DOHH2 (cell line): Measurements from ENCODE around the gene ACADS.

Experiments used
- H3F3A ChIP-seq: fragments of 200-600 bp; sonication (generic), shearing (Covaris generic); 2 replicates; pipeline ENCODE4 v1.6.0; 2016; ENCODE audit warnings: antibody characterized with exemption, mild to moderate bottlenecking; ENCODE audit not compliant: control insufficient read depth, insufficient read depth
- H3K27ac ChIP-seq: fragments of 200-600 bp; sonication (generic); 2 replicates; pipeline ENCODE4 v1.5.1; 2014; ENCODE audit warnings: low read depth, mild to moderate bottlenecking, low read length, moderate library complexity
- H3K27me3 ChIP-seq: fragments of 200-600 bp; sonication (generic); 2 replicates; pipeline ENCODE4 v1.6.1; 2014; ENCODE audit warnings: mild to moderate bottlenecking, low read length, mixed read lengths; ENCODE audit not compliant: control insufficient read depth
- H3K36me3 ChIP-seq: fragments of 200-600 bp; sonication (generic); 2 replicates; pipeline ENCODE4 v1.6.1; 2014; ENCODE audit warnings: mild to moderate bottlenecking, low read length, moderate library complexity, mixed read lengths; ENCODE audit not compliant: control insufficient read depth
- H3K4me1 ChIP-seq: fragments of 200-600 bp; sonication (generic); 2 replicates; pipeline ENCODE4 v1.6.1; 2014; ENCODE audit warnings: mild to moderate bottlenecking, low read length, mixed read lengths; ENCODE audit not compliant: control insufficient read depth
- H3K4me2 ChIP-seq: fragments of 200-600 bp; sonication (generic); 2 replicates; pipeline ENCODE4 v1.6.0; 2014; ENCODE audit warnings: mild to moderate bottlenecking, low read length, moderate library complexity
- H3K4me3 ChIP-seq: fragments of 200-600 bp; sonication (generic); 2 replicates; pipeline ENCODE4 v1.5.1; 2014; ENCODE audit warnings: mild to moderate bottlenecking, low read length, mixed read lengths
- H3K79me2 ChIP-seq: fragments of 200-600 bp; sonication (generic); 2 replicates; pipeline ENCODE4 v1.6.1; 2014; ENCODE audit warnings: mild to moderate bottlenecking, low read length, mixed read lengths; ENCODE audit not compliant: control insufficient read depth
- H3K9me2 ChIP-seq: fragments of 200-600 bp; sonication (generic); replicated peaks from 2 replicates; pipeline ENCODE4 v1.6.1; 2014; ENCODE audit warnings: mild to moderate bottlenecking, low read length, mixed read lengths; ENCODE audit not compliant: control insufficient read depth
- H3K9me3 ChIP-seq: fragments of 200-600 bp; sonication (generic); 2 replicates; pipeline ENCODE4 v1.6.1; 2014; ENCODE audit warnings: antibody characterized with exemption, low read length, mixed read lengths; ENCODE audit not compliant: control insufficient read depth, insufficient read depth
- H4K20me1 ChIP-seq: fragments of 200-600 bp; sonication (generic); 2 replicates; pipeline ENCODE4 v1.6.0; 2014; ENCODE audit warnings: low read depth, mild to moderate bottlenecking, antibody characterized with exemption, low read length, moderate library complexity; ENCODE audit not compliant: control insufficient read depth, insufficient read depth
- CTCF ChIP-seq: fragments of 200-600 bp; sonication (generic); IDR thresholded peaks from one replicate; pipeline ENCODE4 v1.5.1; 2014; ENCODE audit warnings: antibody characterized with exemption, mild to moderate bottlenecking, low read depth, low read length; ENCODE audit not compliant: poor library complexity, severe bottlenecking
- EZH2phosphoT487 ChIP-seq: fragments of 200-600 bp; sonication (generic); IDR thresholded peaks from 2 replicates; pipeline ENCODE4 v1.6.1; 2017; ENCODE audit warnings: borderline replicate concordance, mild to moderate bottlenecking, antibody characterized with exemption, low read length, moderate library complexity, mixed read lengths

ACADS gene

DNA sequence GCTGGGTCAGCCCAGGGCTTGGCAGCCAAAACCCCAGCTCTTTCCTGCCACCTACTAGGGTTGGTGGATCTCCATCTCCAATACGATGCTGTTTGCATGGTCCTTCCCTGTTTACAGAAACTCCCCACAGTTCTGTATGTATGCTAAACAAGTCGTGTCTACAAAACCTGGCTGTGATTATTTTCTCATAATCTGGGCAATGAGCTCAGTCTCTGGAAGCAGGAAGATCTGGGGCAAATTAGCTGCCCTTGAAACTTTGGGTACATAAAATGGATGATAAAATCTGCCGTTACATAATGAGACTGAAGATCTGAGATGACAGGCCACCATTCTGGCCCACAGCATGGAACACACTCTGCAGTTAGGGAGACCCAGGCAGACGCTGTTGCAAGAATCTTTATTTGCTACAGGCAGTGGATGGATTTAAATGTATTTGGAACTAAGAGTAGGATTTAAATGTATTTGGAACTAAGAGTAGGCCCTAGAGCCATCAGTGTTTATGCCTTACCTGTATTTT is 31.7 kb downstream of the ACADS start:
- no peak overlapping the region for H3K27ac ChIP-seq
- H3K4me1 ChIP-seq, result peaks cover 21% of the 10 kb centered on the region
- peaks cover 3% of the 10 kb centered on the region; the same call in 1 of the 2 replicates for H3F3A ChIP-seq
- no peaks in the 10 kb centered on the region for H4K20me1 ChIP-seq
- peaks cover 8% of the 10 kb centered on the region for H3K36me3 ChIP-seq
- H3K4me3 ChIP-seq, result no peak overlapping the region
- no peaks in the 10 kb centered on the region for H3K27me3 ChIP-seq
- no peaks in the 10 kb centered on the region for H3K79me2 ChIP-seq
- H3K4me2 ChIP-seq, result no peak overlapping the region
- no peaks in the 10 kb centered on the region; the same call in 1 of the 2 replicates for H3K9me3 ChIP-seq
- H3K9me2 ChIP-seq, result no peaks in the 10 kb centered on the region
- TF ChIP-seq EZH2phosphoT487 (no peak), CTCF (no peak)

GRCh38 chr12:120757949-120758348 is 32.3 kb downstream of the ACADS start:
- Histone ChIP-seq H3K79me2 (no peaks in the 10 kb centered on the region), H3K4me3 (no peak overlapping the region), H3K4me2 (no peak overlapping the region), H3K36me3 (peaks cover 8% of the 10 kb centered on the region), H3F3A (no peaks in the 10 kb centered on the region; the same call in 1 of the 2 replicates), H3K9me2 (no peaks in the 10 kb centered on the region), H3K27ac (no peak overlapping the region), H4K20me1 (no peaks in the 10 kb centered on the region), H3K4me1 (peaks cover 21% of the 10 kb centered on the region), H3K9me3 (no peaks in the 10 kb centered on the region; the same call in 1 of the 2 replicates), H3K27me3 (no peaks in the 10 kb centered on the region)
- no peak for TF ChIP-seq CTCF
- TF ChIP-seq EZH2phosphoT487, result no peak

- peaks cover 14% of the 10 kb centered on the region for H3K4me1 ChIP-seq
- H3K27me3 ChIP-seq, result no peaks in the 10 kb centered on the region
- H3K79me2 ChIP-seq, result no peaks in the 10 kb centered on the region
- no peak overlapping the region for H3K4me2 ChIP-seq
- no peaks in the 10 kb centered on the region for H4K20me1 ChIP-seq
- no peaks in the 10 kb centered on the region; the same call in 1 of the 2 replicates for H3F3A ChIP-seq
- TF ChIP-seq CTCF (no peak), EZH2phosphoT487 (no peak)
- no peaks in the 10 kb centered on the region; the same call in 1 of the 2 replicates for H3K9me3 ChIP-seq
- H3K4me3 ChIP-seq, result no peak overlapping the region
- no peaks in the 10 kb centered on the region for H3K9me2 ChIP-seq
- peaks cover 8% of the 10 kb centered on the region for H3K36me3 ChIP-seq
- H3K27ac ChIP-seq, result no peak overlapping the region
These were observed 33.4 kb downstream of the ACADS start for GRCh38 chr12:120758798-120759590.
